ENCODE results near the gene MOB3B. TPM values are rescaled to one million over a fixed set of nuclear protein-coding genes. Genes with fewer than 3 reads are reported as not detected.

MOB3B gene
- polyA plus RNA-seq, 3 donors = 24.0 to 26.2 (median 25.5) TPM

GRCh38 chr9:27542508-27542907, 12.9 kb upstream of the MOB3B start:
- no peak for DNase-seq (ENCODE audit: low read depth in 3 of 3, low spot score in 2 of 3)

GRCh38 chr9:27541740-27542139, 12.1 kb upstream of the MOB3B start:
- DNase-seq (ENCODE audit: low read depth in 3 of 3, low spot score in 2 of 3) = no peak

GRCh38 chr9:27540502-27540901, 10.9 kb upstream of the MOB3B start:
- DNase-seq (ENCODE audit: low read depth in 3 of 3, low spot score in 2 of 3) = no peak

- DNase-seq (ENCODE audit: low read depth in 3 of 3, low spot score in 2 of 3) = no peak
These were observed 10.1 kb upstream of the MOB3B start for GRCh38 chr9:27539479-27540441.

GRCh38 chr9:27538647-27539046, 9.0 kb upstream of the MOB3B start:
- no peak for DNase-seq (ENCODE audit: low read depth in 3 of 3, low spot score in 2 of 3)

- no peak for DNase-seq (ENCODE audit: low read depth in 3 of 3, low spot score in 2 of 3)
These were observed 8.1 kb upstream of the MOB3B start for GRCh38 chr9:27537756-27538155.

- no peak for DNase-seq (ENCODE audit: low read depth in 3 of 3, low spot score in 2 of 3)
These were observed 7.4 kb upstream of the MOB3B start for GRCh38 chr9:27537027-27537435.

GRCh38 chr9:27536168-27536567, 6.6 kb upstream of the MOB3B start:
- no peak for DNase-seq (ENCODE audit: low read depth in 3 of 3, low spot score in 2 of 3)

- no peak for DNase-seq (ENCODE audit: low read depth in 3 of 3, low spot score in 2 of 3)
These were observed 6.1 kb upstream of the MOB3B start for GRCh38 chr9:27535701-27536118.

GRCh38 chr9:27534658-27535209, 5.1 kb upstream of the MOB3B start:
- no peak for DNase-seq (ENCODE audit: low read depth in 3 of 3, low spot score in 2 of 3)

GRCh38 chr9:27534131-27534530, 4.5 kb upstream of the MOB3B start:
- DNase-seq (ENCODE audit: low read depth in 3 of 3, low spot score in 2 of 3) = no peak

GRCh38 chr9:27533311-27533710, 3.7 kb upstream of the MOB3B start:
- no peak for DNase-seq (ENCODE audit: low read depth in 3 of 3, low spot score in 2 of 3)

- no peak for DNase-seq (ENCODE audit: low read depth in 3 of 3, low spot score in 2 of 3)
These were observed 2.4 kb upstream of the MOB3B start for GRCh38 chr9:27532046-27532445.

GRCh38 chr9:27530915-27531755, 1.5 kb upstream of the MOB3B start:
- DNase-seq (ENCODE audit: low read depth in 3 of 3, low spot score in 2 of 3) = no peak

GRCh38 chr9:27528886-27529315, 713 bp downstream of the MOB3B start:
- peak in 1 of 3 donors; percentile 39 for DNase-seq (ENCODE audit: low read depth in 3 of 3, low spot score in 2 of 3)

- peak in 1 of 3 donors; percentile 66 for DNase-seq (ENCODE audit: low read depth in 3 of 3, low spot score in 2 of 3)
These were observed 1.3 kb downstream of the MOB3B start for GRCh38 chr9:27528076-27528885.

GRCh38 chr9:27527702-27528075, 1.9 kb downstream of the MOB3B start:
- DNase-seq (ENCODE audit: low read depth in 3 of 3, low spot score in 2 of 3) = no peak

GRCh38 chr9:27524236-27524635, 5.4 kb downstream of the MOB3B start, which contains the start of gene IFNK:
Gene IFNK (plus strand): TSS chr9:27524290. CDS start chr9:27524337, 47 bp downstream.
- no peak for DNase-seq (ENCODE audit: low read depth in 3 of 3, low spot score in 2 of 3)

- no peak for DNase-seq (ENCODE audit: low read depth in 3 of 3, low spot score in 2 of 3)
These were observed 6.5 kb downstream of the MOB3B start for GRCh38 chr9:27523141-27523540.

- DNase-seq (ENCODE audit: low read depth in 3 of 3, low spot score in 2 of 3) = no peak
These were observed 8.6 kb downstream of the MOB3B start for GRCh38 chr9:27520986-27521385.

All from right renal cortex interstitium (tissue), 3 donors.